K562 treated with DMSO at 1 percent for 12 hours (cell line): ENCODE results near the gene GPRC5C. TPM values are rescaled to one million over a fixed set of nuclear protein-coding genes. Genes with fewer than 3 reads are reported as not detected.

Source experiments
- total RNA-seq: library from RNA; unstranded; fragments of 300-600 nt; gene quantifications from 2 replicates; pipeline ENCODE4 v1.2.3, GENCODE V29; 2022; ENCODE audit not compliant: insufficient read depth

Gene GPRC5C
- total RNA-seq: 10.6 and 16.3 TPM in 2 replicates

GRCh38 chr17:74431568-74432423, at the start of gene GPRC5C:
Gene GPRC5C (plus strand): TSS chr17:74432088. CDS start chr17:74439777, 7,689 bp downstream.

GRCh38 chr17:74466111-74466827, 34.4 kb downstream of the GPRC5C start, which contains the start of gene CD300A:
Gene CD300A (plus strand): TSS chr17:74466634. CDS start chr17:74466704, 70 bp downstream.

Other genes starting within 250 kb of the GPRC5C start
- 2,318 and 2,797 TPM in 2 replicates for gene RPL38, start 228.4 kb upstream of the GPRC5C start, total RNA-seq
- 1.3 and 2.0 TPM in 2 replicates for gene TTYH2, start 218.5 kb upstream of the GPRC5C start, total RNA-seq
- not detected in 2 replicates for gene DNAI2, start 157.9 kb upstream of the GPRC5C start, total RNA-seq
- gene KIF19, start 105.9 kb upstream of the GPRC5C start, total RNA-seq: 0.83 TPM in 1 of 2 replicates, not detected in the other
- not detected in 2 replicates for gene BTBD17, start 70.2 kb upstream of the GPRC5C start, total RNA-seq
- not detected in 2 replicates for gene GPR142, start 64.6 kb upstream of the GPRC5C start, total RNA-seq
- gene CD300A, start 34.5 kb downstream of the GPRC5C start, total RNA-seq: 2.2 and 3.8 TPM in 2 replicates
- not detected in 2 replicates for gene CD300LB, start 99.4 kb downstream of the GPRC5C start, total RNA-seq
- not detected in 2 replicates for gene CD300C, start 114.0 kb downstream of the GPRC5C start, total RNA-seq
- gene CD300H, start 135.4 kb downstream of the GPRC5C start, total RNA-seq: not detected in 2 replicates
- not detected in 2 replicates for gene CD300LD, start 160.2 kb downstream of the GPRC5C start, total RNA-seq
- not detected in 2 replicates for gene CD300E, start 191.7 kb downstream of the GPRC5C start, total RNA-seq